PFSK-1 (cell line): Measurements from ENCODE around the gene HBS1L.

Source experiments
- FOXP2 ChIP-seq: optimal IDR thresholded peaks from 2 replicates; pipeline ENCODE3; 2011; ENCODE audit warnings: borderline replicate concordance, control low read depth, inconsistent platforms; ENCODE audit not compliant: insufficient read depth; ENCODE audit errors: extremely low read length, extremely low read depth
- POLR2AphosphoS5 ChIP-seq: IDR thresholded peaks from 2 replicates; pipeline ENCODE4 v1.6.1; 2012; ENCODE audit warnings: low read depth, mild to moderate bottlenecking, control low read depth, low read length, moderate library complexity
- REST ChIP-seq, 2 experiments: IDR thresholded peaks; 2 replicates each; pipeline versions ENCODE4 v1.6.1 to v1.8.0; 2011 to 2012; ENCODE audit warnings: low read depth in 2 of 2, low read length in 2 of 2, control low read depth in 1 of 2, inconsistent platforms in 1 of 2, mild to moderate bottlenecking in 1 of 2, moderate library complexity in 1 of 2; ENCODE audit not compliant: insufficient read depth in 1 of 2
- TAF1 ChIP-seq: IDR thresholded peaks from 2 replicates; pipeline ENCODE4 v1.6.1; 2012; ENCODE audit warnings: low read length, control low read depth, borderline replicate concordance; ENCODE audit not compliant: insufficient read depth

GRCh38 chr6:134925800-134926199, 128.8 kb downstream of the HBS1L start:
- TF ChIP-seq FOXP2, result no peak
- TF ChIP-seq TAF1, result no peak
- TF ChIP-seq REST (IDR thresholded peaks at IDR 0.05; ENCODE audit: insufficient read depth in 1 of 2, low read depth in 2 of 2, low read length in 2 of 2), result no peak
- no peak for TF ChIP-seq POLR2AphosphoS5
